IPS-NIHi7 (cell line): Measurements from ENCODE around the gene HES2.
"Not testable (repeated sequence)": the region's sequence is repeated elsewhere in the genome, so short reads cannot be mapped to it uniquely, and the experiment has no call there.

Experiments used
- DNase-seq: peaks from one replicate; pipeline ENCODE4 v3.0.0; 2012; ENCODE audit warnings: mixed read lengths; ENCODE audit errors: extremely low spot score

Gene HES2

DNA sequence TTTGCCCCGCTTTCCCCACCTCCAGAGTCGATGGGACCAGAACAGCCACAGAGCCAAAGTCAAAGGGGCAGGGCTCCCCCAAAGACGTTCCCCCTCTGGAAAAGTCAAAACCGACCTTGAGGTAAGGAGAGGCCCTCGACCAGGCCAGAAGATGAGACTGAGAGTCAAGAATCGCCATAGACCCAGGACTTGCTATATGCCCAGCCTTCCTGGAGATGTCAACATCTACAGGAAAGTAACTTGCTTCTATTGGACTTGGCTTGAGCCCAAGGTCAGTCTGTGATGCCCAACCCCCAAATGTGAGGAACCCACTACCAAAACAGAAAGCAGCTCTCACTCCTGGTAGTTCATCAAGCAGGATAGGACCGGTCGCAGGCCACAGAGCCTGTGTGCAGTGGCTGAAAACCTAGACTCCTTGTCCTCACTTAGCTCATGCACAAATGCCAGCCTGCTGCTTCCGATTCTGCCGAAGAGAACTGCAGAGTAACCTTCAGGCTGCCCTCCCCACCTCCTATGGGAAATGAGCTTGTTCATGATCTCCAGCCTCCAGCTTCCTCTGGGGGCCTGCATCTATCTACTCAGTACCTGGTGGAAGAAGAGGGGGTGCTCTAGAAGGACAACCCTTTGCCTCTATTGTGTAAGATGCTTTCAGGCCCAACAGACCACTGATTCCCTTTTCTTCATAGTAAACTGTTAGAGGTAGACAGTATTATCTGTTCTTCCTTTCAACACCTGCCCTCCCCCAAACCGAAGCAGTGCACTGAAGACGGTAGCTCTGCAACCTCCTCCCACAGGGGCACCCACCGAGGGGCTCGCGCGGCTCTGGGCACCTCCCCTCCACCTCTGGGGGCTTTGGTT lies 27.5 kb downstream of the HES2 start:
- DNase-seq: no peak

DNA sequence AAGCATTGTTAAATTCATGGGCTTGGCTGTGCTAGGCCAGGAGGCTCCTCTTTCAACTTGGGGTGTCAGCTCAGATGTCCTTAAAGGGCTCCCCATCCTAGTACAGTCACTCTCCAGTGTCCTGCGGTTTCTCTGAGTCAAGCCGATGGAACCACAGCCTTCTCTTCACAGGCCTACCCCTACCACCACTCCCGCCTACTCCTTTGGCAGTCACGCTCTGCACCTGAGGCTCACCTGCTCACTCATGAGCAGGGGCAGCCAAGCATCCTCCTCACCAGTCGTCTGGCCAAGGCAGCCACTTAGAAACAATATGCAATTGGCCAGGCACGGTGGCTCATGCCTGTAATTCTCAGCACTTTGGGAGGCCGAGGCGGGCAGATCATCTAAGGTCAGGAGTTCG lies 29.7 kb downstream of the HES2 start:
- no peak for DNase-seq

DNA sequence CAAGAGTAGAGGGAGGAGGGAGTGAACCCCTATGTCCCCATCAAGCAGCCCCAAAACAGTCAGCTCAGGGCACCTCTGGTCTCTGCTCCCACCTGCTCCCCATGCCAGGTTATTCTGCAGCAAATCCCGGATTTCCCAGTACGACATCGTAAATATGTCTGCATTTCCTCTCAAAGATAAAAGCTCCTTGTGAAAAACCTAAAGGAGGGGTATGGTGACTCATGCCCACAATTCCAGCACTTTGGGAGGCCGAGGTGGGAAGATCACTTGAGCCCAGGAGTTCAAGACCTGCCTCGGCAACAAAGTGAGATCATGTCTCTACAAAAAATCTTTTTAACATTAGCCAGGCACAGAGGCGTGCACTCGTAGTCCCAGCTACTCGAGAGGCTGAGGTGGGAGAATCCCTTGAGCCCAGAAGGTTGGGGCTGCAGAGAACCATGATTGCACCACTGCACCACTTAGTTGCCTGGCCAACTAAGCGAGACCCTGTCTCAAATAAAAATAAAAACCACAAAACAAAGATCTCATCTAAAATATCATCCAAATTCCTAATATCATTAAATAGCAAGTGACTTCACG lies 33.3 kb downstream of the HES2 start:
- no peak for DNase-seq

DNA sequence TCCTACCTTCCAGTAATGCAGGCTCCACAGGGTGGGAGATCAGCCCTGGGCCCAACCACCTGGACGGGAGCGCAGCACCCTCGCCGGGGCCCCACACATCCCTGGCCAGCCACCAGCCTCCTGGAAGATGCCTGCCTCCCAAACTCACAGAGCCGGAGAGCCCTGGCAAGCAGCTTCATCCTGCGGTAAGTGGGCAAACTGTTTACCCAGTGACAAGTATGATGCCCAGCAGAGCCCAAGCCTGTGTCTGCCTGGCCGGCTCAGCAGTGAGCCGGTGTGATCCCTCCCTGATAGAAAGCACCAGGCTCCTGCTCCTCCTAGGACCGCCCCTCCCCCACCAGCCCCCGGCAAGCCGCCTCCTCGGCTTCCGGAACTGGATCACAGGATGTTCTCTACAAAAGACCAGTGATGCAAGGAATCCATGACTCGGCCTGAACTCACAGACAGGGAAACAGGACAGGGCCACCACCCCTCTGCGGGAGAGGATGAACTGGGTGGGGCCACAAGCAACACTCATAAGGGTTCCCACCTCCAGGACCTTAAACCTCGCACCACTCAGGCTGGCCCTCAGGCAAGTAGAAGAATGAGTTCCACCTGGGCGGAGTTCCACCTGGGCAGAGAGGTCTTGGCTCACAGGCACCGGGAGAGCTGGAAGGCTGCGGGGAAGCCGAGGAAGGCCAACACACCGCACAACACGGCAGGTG lies 34.1 kb downstream of the HES2 start:
- peak; percentile 91 for DNase-seq

DNA sequence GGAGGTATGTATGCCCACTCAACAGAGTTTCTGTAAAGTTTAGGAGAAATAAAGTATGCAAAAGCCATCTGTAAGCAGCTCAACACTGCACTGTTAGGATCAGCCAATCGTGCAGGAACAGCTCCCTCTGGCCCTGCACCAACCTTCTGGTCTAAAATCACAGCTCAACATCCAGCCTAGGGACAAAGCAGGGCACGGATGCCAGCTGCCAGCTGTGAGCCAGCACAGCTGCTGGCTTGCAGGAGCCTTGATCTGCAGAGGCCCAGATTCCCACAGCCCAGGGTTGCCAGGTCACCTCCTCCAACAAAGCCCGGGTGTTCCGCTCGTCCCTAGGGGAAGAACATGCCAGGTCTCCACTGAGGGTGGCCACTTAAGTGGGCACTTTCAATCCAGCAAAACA lies 34.8 kb downstream of the HES2 start:
- DNase-seq: no peak

DNA sequence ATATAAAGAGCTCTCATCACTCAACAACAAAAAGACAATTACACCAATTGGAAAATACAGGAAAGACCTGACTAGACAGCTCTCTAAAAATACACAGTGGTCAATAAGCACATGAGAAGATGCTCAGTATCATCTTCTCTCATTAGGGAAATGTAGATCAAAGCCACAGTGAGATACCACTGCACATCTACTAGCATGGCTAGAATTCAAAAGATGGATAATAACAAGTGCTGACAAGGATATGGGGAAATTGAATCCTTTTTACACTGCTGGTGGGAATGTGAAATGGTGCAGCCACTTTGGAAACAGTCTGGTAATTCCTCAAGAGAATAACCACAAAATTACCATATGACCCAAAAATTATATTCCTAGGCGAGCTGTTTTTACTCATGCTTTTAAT lies 35.6 kb downstream of the HES2 start:
- DNase-seq: no peak

DNA sequence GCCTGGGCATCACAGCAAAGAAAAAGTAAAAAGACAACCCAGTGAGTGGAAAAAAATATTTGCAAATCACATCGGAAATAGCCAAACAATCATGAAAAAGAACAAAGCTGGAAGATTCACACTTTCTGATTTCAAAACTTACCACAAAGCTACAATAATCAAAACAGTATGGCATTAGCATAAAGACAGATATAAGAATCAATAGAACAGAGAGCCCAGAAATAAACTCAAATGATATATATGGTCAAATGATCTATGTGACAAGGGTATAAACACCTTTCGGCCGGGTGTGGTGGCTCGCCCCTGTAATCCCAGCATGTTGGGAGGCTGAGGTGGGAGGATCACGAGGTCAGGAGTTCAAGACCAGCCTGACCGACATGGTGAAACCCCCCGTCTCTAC lies 39.7 kb downstream of the HES2 start:
- DNase-seq: no peak

DNA sequence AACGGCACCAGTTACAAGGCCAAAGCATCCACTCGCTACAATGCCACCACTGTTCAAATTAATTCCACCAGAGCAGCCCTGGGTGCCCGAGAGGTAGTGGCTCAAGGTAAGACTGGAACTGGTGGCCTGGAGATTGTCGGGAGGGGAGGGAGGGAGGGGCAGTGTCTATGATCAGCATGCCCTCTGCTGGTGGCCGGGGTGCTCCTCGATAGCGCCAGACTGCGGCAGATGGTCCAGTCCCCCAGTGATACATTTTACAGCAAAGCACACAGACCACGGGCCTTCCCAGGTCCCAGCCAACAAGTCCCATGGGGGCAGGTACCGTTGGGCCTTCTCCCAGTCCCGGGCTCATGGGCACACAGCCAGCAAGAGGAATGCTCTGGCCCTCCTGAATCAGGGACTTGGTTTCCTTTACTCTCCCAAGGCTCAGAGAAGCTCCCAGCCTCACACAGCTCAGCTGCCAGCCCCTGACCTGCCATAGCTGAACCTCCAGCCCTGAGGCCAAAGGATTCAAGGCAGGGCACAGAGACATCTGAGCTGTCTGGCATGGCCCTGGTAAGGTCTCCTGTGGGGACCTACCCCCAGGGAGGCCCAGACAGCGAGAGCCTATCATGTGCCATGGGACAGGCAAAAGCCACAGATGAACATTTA lies 41.5 kb downstream of the HES2 start:
- peak; percentile 59 for DNase-seq

DNA sequence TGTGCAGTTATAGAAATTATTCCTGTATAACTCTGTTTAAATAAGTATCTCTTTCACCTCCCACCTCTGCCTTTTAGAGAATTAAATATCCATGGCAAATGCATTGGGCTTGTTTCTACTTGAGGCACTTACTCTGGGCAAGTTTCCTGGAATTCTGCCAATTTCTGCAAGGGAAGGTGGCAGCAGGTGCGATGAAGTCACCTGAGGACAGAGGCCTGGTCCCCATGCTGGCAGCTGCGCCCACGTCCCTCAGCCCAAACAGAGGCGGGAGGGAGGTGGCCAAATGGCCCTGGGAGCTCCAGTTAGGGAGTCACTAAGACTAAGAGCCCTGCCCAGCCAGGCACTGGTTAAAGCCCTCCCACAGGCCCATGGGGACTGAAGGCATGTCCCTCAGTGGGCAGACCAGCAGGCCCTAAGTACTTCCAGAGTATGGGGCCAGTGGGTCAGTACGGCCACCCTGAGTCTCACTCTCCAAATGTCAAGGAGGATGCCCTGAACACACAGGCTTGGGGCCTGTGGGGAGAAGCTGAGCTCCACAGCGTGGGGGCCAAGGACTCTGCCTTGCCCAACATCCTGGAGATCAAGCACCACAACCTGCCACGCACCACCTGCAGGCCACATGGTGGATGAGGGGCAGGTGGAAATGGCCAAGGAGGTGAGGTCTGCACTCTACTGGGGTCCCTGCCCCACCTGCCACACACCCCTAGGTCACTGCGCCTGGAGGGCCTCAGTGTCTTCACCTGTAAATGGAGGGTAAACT lies 45.6 kb downstream of the HES2 start:
- no peak for DNase-seq

DNA sequence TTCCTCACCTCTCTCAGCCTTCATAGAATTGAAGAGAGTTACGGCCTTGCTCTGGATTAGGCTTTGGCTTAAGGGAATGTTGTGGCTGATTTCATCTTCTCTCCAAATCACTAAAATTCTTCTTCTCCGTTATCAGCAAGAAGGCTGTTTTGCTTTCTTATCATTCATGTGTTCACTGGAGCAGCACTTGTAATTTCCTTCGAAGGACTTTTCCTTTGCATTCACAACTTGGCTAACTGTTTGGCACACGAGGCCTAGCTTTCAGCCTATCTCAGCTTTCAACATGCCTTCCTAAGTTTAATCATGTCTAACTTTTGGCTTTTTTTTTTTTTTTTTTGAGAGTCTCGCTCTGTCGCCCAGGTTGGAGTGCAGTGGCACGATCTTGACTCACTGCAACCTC lies 47.5 kb downstream of the HES2 start:
- not testable (repeated sequence) for DNase-seq

DNA sequence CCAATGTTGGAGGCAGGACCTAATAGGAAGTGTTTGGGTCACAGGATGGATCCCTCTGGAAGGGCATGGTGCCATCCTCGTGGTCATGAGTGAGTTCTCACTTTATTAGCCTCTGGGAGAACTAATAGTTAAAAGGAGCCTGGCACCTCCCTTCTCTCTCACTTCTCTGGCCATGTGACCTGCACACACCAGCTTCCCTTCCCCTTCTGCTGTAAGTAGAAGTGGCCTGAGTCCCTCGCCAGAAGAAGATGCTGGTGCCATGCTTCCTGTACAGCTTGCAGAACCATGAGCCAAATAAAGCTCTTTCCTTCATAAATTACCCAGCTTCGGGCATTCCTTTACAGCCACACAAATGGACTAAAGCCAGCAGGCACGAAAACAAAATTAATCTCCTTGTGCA lies 49.7 kb downstream of the HES2 start:
- DNase-seq: no peak

DNA sequence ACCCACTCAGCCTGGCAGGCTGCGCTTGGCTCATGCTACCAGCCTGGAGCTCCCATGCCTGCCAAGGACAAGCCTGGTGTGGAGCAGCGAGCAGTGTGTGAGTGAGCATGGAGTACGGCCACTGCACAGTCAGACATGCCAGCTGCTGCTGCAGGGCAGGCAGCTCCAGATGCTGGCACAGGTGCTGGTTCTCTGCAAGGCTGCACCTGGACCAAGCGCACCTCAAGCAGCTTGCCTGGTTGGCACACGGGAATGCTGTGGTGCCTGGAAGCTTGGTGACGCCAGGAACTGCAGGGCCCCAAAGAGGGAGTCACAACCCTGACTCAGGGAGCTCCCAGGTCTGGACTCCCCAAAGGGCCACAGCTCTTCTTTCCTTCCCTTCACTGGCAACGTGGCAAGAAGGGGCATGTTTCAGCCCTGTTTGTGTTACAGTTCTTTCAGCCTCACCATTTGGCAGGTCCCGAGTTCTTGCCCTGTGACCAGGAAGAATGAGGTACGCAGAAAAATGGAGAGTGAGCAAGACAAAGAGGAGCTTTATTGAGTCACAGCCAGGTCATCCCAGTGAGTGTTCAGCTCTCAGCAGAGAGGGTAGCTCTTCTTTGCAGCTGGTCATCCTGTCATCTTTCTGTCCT lies 52.2 kb downstream of the HES2 start:
- no peak for DNase-seq

DNA sequence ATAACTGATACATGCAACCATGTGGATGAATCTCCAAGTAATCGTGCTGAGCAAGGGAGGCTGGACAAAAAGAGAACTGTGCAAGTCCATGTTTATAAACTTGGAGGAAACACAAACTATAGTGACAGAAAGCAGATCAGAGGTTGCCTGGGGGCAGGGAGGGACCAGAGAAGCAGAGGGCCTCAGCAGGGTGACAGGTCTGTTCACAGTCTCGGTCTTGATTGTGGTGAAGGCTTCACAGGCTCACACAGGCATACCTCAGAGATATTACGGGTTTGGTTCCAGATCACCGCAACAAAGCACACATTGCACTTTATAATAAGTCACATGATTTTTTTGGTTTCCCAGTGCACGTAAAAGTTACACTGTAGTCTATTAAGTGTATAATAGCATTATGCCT lies 54.7 kb downstream of the HES2 start:
- no peak for DNase-seq

DNA sequence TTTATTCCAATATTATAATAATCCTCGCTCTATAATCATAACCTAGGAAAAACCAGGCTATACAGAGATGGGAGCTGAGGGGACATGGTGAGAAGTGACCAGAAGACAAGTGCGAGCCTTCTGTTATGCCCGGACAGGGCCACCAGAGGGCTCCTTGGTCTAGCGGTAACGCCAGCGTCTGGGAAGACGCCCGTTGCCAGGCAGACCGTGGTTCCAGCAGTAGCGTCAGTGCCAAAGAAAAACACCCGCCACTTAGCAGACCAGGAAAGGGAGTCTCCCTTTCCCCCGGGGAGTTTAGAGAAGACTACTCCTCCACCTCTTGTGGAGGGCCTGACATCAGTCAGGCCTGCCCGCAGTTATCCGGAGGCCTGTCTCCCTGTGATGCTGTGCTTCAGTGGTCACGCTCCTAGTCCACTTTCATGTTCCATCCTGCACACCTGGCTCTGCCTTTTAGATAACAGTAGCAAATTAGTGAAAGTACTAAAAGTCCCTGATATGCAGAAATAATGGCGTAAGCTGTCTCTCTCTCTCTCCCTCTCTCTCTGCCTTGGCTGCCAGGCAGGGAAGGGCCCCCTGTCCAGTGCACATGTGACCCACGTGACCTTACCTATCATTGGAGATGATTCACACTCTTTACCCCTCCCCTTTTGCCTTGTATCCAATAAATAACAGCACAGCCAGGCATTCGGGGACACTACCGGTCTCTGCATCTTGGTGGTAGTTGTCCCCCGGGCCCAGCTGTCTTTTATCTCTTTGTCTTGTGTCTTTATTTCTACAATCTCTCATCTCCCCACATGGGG lies 56.4 kb downstream of the HES2 start:
- not testable (repeated sequence) for DNase-seq
